Measurements from ENCODE around the gene SYF2.

GRCh38 chr1:25187077-25187476 is 45.2 kb downstream of the SYF2 start:
- TF ChIP-seq TAF1 (IDR thresholded peaks at IDR 0.05; ENCODE audit: borderline replicate concordance, low read depth, low read length): no peak
- no peak for TF ChIP-seq POLR2AphosphoS5 (IDR thresholded peaks at IDR 0.05; ENCODE audit: low read depth, low read length)
- TF ChIP-seq POLR2A (IDR thresholded peaks at IDR 0.05; ENCODE audit: low read depth, low read length): no peak

Data from GM12892 (cell line).